ENCODE results near the gene SH3TC1.

- TF ChIP-seq, protein P1, sequence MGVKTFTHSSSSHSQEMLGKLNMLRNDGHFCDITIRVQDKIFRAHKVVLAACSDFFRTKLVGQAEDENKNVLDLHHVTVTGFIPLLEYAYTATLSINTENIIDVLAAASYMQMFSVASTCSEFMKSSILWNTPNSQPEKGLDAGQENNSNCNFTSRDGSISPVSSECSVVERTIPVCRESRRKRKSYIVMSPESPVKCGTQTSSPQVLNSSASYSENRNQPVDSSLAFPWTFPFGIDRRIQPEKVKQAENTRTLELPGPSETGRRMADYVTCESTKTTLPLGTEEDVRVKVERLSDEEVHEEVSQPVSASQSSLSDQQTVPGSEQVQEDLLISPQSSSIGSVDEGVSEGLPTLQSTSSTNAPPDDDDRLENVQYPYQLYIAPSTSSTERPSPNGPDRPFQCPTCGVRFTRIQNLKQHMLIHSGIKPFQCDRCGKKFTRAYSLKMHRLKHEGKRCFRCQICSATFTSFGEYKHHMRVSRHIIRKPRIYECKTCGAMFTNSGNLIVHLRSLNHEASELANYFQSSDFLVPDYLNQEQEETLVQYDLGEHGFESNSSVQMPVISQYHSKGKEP (CRISPR knock-in tag; IDR thresholded peaks at IDR 0.05): no peak
- TF ChIP-seq ZNF331 (CRISPR knock-in tag; IDR thresholded peaks at IDR 0.05) (no peak), ZFX (CRISPR knock-in tag; IDR thresholded peaks at IDR 0.05; ENCODE audit: low read depth) (no peak), NCOA1 (CRISPR knock-in tag; IDR thresholded peaks at IDR 0.05) (no peak), ZIK1 (CRISPR knock-in tag; IDR thresholded peaks at IDR 0.05; ENCODE audit: borderline replicate concordance, low read depth) (no peak), ZNF766 (CRISPR knock-in tag; IDR thresholded peaks at IDR 0.05; ENCODE audit: borderline replicate concordance) (no peak)
- TF ChIP-seq, protein P2, sequence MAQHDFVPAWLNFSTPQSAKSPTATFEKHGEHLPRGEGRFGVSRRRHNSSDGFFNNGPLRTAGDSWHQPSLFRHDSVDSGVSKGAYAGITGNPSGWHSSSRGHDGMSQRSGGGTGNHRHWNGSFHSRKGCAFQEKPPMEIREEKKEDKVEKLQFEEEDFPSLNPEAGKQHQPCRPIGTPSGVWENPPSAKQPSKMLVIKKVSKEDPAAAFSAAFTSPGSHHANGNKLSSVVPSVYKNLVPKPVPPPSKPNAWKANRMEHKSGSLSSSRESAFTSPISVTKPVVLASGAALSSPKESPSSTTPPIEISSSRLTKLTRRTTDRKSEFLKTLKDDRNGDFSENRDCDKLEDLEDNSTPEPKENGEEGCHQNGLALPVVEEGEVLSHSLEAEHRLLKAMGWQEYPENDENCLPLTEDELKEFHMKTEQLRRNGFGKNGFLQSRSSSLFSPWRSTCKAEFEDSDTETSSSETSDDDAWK (CRISPR knock-in tag; IDR thresholded peaks at IDR 0.05): no peak
- TF ChIP-seq, protein P3, sequence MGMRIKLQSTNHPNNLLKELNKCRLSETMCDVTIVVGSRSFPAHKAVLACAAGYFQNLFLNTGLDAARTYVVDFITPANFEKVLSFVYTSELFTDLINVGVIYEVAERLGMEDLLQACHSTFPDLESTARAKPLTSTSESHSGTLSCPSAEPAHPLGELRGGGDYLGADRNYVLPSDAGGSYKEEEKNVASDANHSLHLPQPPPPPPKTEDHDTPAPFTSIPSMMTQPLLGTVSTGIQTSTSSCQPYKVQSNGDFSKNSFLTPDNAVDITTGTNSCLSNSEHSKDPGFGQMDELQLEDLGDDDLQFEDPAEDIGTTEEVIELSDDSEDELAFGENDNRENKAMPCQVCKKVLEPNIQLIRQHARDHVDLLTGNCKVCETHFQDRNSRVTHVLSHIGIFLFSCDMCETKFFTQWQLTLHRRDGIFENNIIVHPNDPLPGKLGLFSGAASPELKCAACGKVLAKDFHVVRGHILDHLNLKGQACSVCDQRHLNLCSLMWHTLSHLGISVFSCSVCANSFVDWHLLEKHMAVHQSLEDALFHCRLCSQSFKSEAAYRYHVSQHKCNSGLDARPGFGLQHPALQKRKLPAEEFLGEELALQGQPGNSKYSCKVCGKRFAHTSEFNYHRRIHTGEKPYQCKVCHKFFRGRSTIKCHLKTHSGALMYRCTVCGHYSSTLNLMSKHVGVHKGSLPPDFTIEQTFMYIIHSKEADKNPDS (CRISPR knock-in tag; IDR thresholded peaks at IDR 0.05): no peak
These were observed 8.2 kb downstream of the SH3TC1 start for GRCh38 chr4:8207314-8207713.

Data from HepG2 (cell line).